Activated CD4-positive, alpha-beta T cell treated with anti-CD3 and anti-CD28 coated beads, Interleukin-2, amount 50 U/mL, for 1 hour (primary cell): ENCODE results near the gene LAMA4.

Experiments used
- DNase-seq: peaks from one replicate; pipeline ENCODE4 v3.0.0-alpha.2; 2020

The LAMA4 gene

DNA sequence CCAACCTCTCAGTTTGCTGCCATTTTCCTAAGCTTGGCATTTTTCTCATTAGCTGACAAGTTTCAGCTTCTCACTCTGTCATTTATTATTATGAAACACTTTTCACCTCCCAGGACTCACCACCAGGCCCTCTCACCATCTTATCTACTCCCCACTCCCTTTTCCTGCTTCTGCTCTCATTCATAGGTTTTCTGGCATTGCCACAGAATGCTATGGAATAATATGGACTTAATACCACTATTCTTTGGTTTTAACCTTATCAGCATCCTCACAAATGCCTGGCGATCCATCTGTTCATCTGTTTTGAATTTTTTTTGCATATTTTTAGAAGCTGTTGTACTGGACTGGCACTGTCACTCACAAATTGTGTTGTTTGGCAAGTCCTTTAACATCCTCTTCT lies 16.4 kb upstream of the LAMA4 start:
- DNase-seq: no peak

GRCh38 chr6:112269979-112270566 lies 15.7 kb upstream of the LAMA4 start:
- DNase-seq: no peak

GRCh38 chr6:112269114-112269513 lies 14.7 kb upstream of the LAMA4 start:
- DNase-seq: no peak

GRCh38 chr6:112268654-112269053 lies 14.3 kb upstream of the LAMA4 start:
- no peak for DNase-seq

DNA sequence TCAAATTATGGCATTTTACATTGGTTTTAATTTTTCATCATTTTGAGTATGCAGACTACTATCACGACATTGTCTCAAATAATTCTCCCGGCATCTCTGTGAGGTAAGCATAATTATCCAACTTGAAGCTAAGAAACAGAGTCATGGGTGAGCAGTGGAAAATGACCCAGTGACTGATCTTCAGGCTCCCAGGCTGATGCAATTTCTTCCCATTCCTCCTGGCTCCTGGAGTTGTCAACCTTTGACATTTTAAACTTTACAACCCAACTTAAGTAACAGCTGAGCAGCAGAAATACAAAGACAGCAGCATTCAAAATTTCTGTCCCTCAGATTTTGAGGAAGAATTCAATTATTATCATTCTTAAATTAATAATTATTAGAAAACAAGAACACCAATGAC lies 13.7 kb upstream of the LAMA4 start:
- DNase-seq: no peak

- DNase-seq: no peak
These were observed 12.0 kb upstream of the LAMA4 start for GRCh38 chr6:112266331-112266730.

DNA sequence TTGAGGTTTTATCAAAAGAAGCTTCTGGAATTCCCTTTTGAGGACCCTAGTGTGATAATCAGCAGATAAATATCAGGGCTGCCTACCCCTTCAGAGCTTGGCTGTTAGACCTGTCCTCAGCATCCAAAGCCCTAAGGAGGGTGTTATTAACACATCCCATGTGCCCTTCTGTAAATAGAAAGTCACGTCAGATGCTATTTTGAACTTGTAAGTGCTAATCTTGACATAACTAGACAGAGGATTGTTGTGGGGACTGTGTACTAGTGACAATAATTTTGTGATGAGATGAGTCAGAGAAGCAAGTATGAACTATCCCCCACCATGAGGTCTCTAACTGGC lies 4.9 kb upstream of the LAMA4 start:
- DNase-seq: no peak

DNA sequence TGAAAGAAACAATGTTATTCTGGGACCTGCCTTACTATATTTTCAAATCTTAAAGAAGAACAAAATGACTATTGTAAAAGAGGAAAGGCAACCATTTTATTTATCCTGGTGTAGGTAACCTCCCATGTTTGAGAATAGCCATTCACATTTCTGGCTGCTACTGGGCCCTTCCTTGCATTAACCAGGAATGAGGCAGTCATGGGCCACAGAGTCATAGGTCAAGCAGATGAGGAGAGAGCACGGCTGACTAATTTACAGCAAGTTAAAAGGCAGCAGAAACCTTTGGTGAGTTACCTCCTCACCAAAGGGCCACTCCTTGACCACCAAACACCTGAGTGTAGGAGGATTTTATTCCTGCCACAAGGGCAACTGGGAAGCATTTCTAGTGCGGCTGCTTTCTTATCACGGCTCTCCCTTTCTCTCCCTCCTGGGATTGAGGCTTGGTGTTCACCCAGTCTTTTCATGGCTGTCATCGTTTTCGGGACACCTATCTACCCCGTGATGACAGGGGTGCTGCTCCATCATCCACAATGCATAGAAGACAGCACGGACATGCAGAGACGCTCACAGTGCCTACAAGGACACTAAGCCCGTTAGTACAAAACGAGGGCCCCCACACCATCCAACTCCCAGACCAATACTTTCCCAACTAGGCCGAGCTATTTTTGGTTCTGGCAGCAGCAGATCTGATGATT lies 4.4 kb upstream of the LAMA4 start:
- no peak for DNase-seq

GRCh38 chr6:112257178-112257855 lies 3.0 kb upstream of the LAMA4 start:
- DNase-seq: no peak

DNA sequence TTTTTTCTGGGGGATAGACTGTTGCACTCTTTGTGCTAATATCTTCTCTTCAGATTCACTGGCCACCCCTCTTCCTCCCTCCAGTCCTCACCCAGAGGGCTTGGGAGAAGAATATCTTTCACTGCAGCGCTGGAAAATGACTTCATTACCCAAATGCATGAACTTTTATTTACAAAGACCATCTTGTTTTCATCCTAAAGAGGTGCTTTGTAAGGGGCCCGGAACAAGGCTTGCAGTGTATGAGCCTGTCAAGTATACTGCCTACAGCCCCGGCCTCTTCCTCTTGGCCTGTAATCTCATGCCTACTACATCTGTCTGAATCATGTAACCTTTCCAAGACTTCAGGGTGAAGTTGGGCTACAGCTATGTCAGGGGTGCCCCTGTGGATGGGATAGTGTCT lies 554 bp upstream of the LAMA4 start:
- DNase-seq: no peak

GRCh38 chr6:112253498-112253840 lies 898 bp downstream of the LAMA4 start:
- DNase-seq: no peak

GRCh38 chr6:112252571-112253497 lies 1.5 kb downstream of the LAMA4 start:
- DNase-seq: no peak

GRCh38 chr6:112251171-112251875 lies 3.0 kb downstream of the LAMA4 start:
- no peak for DNase-seq

DNA sequence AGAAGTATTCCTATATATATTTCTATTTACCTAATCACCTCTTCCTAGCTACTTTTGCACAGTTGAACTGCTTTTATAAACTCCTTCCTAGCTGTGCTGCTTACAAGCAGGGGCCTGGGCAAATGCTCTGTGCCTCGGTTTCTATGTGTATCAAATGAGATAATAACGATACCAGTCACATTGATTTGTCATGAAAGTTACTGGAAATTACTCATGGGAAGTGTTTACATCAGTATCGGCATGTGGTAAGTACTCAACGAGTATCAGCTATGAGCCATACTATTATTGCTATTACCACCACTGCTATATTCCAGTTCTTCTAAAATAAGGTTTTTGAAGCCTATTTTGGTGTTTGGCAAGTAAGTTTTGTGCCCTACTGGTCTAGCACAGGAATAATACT lies 4.9 kb downstream of the LAMA4 start:
- no peak for DNase-seq

GRCh38 chr6:112247275-112247674 lies 7.1 kb downstream of the LAMA4 start:
- no peak for DNase-seq

- DNase-seq: no peak
These were observed 8.7 kb downstream of the LAMA4 start for GRCh38 chr6:112245511-112246203.

DNA sequence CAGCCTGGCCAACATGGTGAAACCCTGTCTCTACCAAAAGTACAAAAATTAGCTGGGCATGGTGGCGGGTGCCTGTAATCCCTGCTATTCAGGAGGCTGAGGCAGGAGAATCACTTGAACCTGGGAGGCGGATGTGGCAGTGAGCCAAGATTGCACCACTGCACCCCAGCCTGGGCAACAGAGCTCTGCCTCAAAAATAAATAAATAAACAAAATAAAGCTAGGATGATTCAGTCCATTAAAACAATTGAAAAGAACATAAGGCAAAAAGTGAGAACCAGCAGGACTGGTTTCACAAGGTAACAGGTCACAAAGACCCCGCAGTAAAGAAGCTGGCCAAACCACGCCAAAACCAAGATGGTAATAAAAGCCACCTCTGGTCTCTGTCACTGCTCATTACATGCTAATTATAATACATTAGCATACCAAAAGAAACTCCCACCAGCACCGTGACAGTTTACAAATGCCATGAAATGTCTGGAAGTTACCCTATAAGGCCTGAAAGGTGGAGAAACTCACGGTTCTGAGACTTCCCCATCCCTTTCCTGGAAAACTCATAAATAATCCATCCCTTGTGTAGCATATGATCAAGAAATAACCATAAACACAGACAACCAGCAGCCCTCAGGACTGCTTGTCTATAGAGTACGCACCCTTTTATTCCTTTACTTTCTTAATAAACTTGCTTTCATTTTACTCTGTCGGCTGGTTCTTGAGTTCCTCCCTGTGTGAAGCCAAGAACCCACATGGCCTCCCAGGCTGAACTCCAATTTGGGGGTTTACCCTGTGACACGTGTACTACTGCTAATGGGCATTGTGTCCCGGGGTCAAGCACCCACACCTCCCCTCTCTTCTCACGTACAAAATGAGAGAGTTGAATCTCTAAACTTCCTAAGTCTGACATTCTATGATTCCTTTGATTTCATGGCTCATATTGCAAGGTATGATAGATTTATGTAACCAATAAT lies 10.2 kb downstream of the LAMA4 start:
- DNase-seq: no peak

- no peak for DNase-seq
These were observed 12.4 kb downstream of the LAMA4 start for GRCh38 chr6:112241820-112242429.

GRCh38 chr6:112237595-112237994 lies 16.8 kb downstream of the LAMA4 start:
- DNase-seq: no peak

- DNase-seq: no peak
These were observed 17.3 kb downstream of the LAMA4 start for GRCh38 chr6:112237066-112237465.

- no peak for DNase-seq
These were observed 18.4 kb downstream of the LAMA4 start for GRCh38 chr6:112235956-112236355.
